HepG2 (cell line): Measurements from ENCODE around the gene XRCC2. TPM values are rescaled to one million over a fixed set of nuclear protein-coding genes. Genes with fewer than 3 reads are reported as not detected.
A peak's percentile ranks its signal among the peaks of the same experiment; 100 is the strongest.

Experiments used
- ATAC-seq: fragments of 200-7000 bp; cut with Tn5 transposase; 3 replicates; pipeline ENCODE4 v1.9.1; 2020; ENCODE audit warnings: mild to moderate bottlenecking, moderate library complexity
- BruUV-seq: library from RNA; stranded (reverse); fragments of 400-500 nt; replicated peaks from 2 replicates; lab custom pipeline; 2021; lab: Mats Ljungman, UMichigan
- CTCF ChIA-PET: fragments of 300-600 bp; formaldehyde crosslinking; extraction: SDS; loops from one replicate; lab custom pipeline; 2021; ENCODE audit warnings: low total read pairs, inconsistent platforms, low intra/inter-chr PET ratio; lab: Yijun Ruan, JAX
- POLR2A ChIA-PET: fragments of 350-600 bp; sonication (Branson Sonifier 250); formaldehyde crosslinking; loops from one replicate; lab custom pipeline; 2020; ENCODE audit warnings: antibody characterized with exemption, inconsistent platforms; lab: Yijun Ruan, JAX
- DNase-seq: peaks from one replicate; pipeline ENCODE4 v3.0.0-alpha.2; 2015; ENCODE audit warnings: low spot score
- FAIRE-seq: peaks from 3 replicates; lab custom pipeline; 2011; peaks lifted over from hg19 to GRCh38; lab: Jason Lieb, UNC
- H2AFZ ChIP-seq: one replicate; pipeline ENCODE4 v1.6.1; 2011; ENCODE audit warnings: low read length, inconsistent platforms
- H3K27ac ChIP-seq: fragments of 300-600 bp; 3 replicates; pipeline ENCODE4 v1.8.0; 2011; ENCODE audit warnings: mixed run types, mild to moderate bottlenecking, mixed read lengths, low read length, inconsistent platforms; ENCODE audit not compliant: insufficient read depth; ENCODE audit errors: extremely low read length
- H3K27me3 ChIP-seq, 2 experiments: fragments of 200-600 bp in 1 of 2; 2 replicates in 1 of 2; 3 replicates in 1 of 2; pipeline versions ENCODE4 v1.6.0 to v1.8.0; 2011; ENCODE audit warnings: low read length in 2 of 2, mild to moderate bottlenecking in 2 of 2, moderate library complexity in 2 of 2, inconsistent platforms in 1 of 2; ENCODE audit not compliant: insufficient read depth in 2 of 2, control insufficient read depth in 1 of 2
- H3K36me3 ChIP-seq, 2 experiments: fragments of 200-600 bp in 1 of 2; replicated peaks in 1 of 2; 2 replicates in 1 of 2; 3 replicates in 1 of 2; pipeline versions ENCODE4 v1.5.1 to v1.8.0; 2011; ENCODE audit warnings: low read length in 2 of 2, inconsistent platforms in 1 of 2; ENCODE audit not compliant: insufficient read depth in 2 of 2, control insufficient read depth in 1 of 2
- H3K4me1 ChIP-seq: 2 replicates; pipeline ENCODE4 v1.5.1; 2012; ENCODE audit warnings: low read length, inconsistent platforms; ENCODE audit not compliant: insufficient read depth
- H3K4me2 ChIP-seq: 2 replicates; pipeline ENCODE4 v1.6.0; 2011; ENCODE audit warnings: low read depth, low read length, inconsistent platforms
- H3K4me3 ChIP-seq, 3 experiments: fragments of 200-600 bp in 1 of 3; sonication (generic), shearing (Covaris generic) in 1 of 3; replicated peaks in 1 of 3; 2 replicates each; pipeline ENCODE4 v1.5.1; 2011 to 2016; ENCODE audit warnings: low read length in 3 of 3, inconsistent platforms in 2 of 3, low read depth in 2 of 3, mild to moderate bottlenecking in 2 of 3, control low read depth in 1 of 3, mixed read lengths in 1 of 3; ENCODE audit not compliant: insufficient read depth in 1 of 3
- H3K79me2 ChIP-seq: one replicate; pipeline ENCODE4 v1.6.1; 2011; ENCODE audit warnings: low read length, inconsistent platforms; ENCODE audit not compliant: insufficient read depth
- H3K9ac ChIP-seq: 2 replicates; pipeline ENCODE4 v1.6.0; 2011; ENCODE audit warnings: mild to moderate bottlenecking, low read depth, low read length, inconsistent platforms; ENCODE audit not compliant: insufficient read depth
- H3K9me3 ChIP-seq: 2 replicates; pipeline ENCODE4 v1.5.1; 2012; ENCODE audit warnings: mild to moderate bottlenecking, low read length
- H4K20me1 ChIP-seq: 2 replicates; pipeline ENCODE4 v1.6.0; 2011; ENCODE audit warnings: inconsistent platforms, mild to moderate bottlenecking, low read length, moderate library complexity; ENCODE audit not compliant: insufficient read depth
- ERF ChIP-seq: IDR thresholded peaks from 2 replicates; pipeline ENCODE4 v1.6.1; 2018; ENCODE audit warnings: missing biosample characterization, missing genetic modification reagents
- GATAD2A ChIP-seq: IDR thresholded peaks from 2 replicates; pipeline ENCODE4 v1.6.1; 2016
- HNF4A ChIP-seq: sonication (generic); formaldehyde crosslinking; IDR thresholded peaks from 2 replicates; pipeline ENCODE4 v1.4.0; 2020; ENCODE audit warnings: missing genetic modification reagents
- HNRNPL ChIP-seq: fragments of 200-400 bp; formaldehyde crosslinking; IDR thresholded peaks from 2 replicates; pipeline ENCODE4 v1.6.1; 2017; ENCODE audit warnings: mild to moderate bottlenecking, low read depth, low read length
- HNRNPLL ChIP-seq: fragments of 200-400 bp; formaldehyde crosslinking; IDR thresholded peaks from 2 replicates; pipeline ENCODE4 v1.6.1; 2017; ENCODE audit warnings: mild to moderate bottlenecking, low read depth, low read length; ENCODE audit not compliant: poor library complexity, severe bottlenecking
- IRX3 ChIP-seq: sonication (generic); formaldehyde crosslinking; IDR thresholded peaks from 2 replicates; pipeline ENCODE4 v1.8.1; 2023; ENCODE audit warnings: mild to moderate bottlenecking, low read depth, missing genetic modification reagents, borderline replicate concordance
- KDM3A ChIP-seq: IDR thresholded peaks from 2 replicates; pipeline ENCODE4 v1.6.1; 2018; ENCODE audit warnings: low read depth, missing compliant biosample characterization
- MXI1 ChIP-seq: IDR thresholded peaks from 3 replicates; pipeline ENCODE4 v1.6.1; 2012; ENCODE audit warnings: low read depth, low read length, inconsistent platforms, borderline replicate concordance
- MYC ChIP-seq: sonication (generic); formaldehyde crosslinking; IDR thresholded peaks from 2 replicates; pipeline ENCODE4 v1.9.0; 2021; ENCODE audit warnings: missing genetic modification reagents, borderline replicate concordance
- RBFOX2 ChIP-seq: fragments of 200-400 bp; formaldehyde crosslinking; IDR thresholded peaks from 2 replicates; pipeline ENCODE4 v1.6.1; 2017; ENCODE audit warnings: low read depth, mild to moderate bottlenecking, low read length
- RXRA ChIP-seq: sonication (generic); formaldehyde crosslinking; IDR thresholded peaks from 2 replicates; pipeline ENCODE4 v1.5.1; 2020; ENCODE audit warnings: missing genetic modification reagents
- SOX13 ChIP-seq, 3 experiments: fragments of 450-650 bp in 1 of 3; sonication (generic) in 1 of 3; formaldehyde crosslinking in 1 of 3; IDR thresholded peaks in 2 of 3; conservative IDR thresholded peaks in 1 of 3; 2 replicates each; pipeline versions ENCODE4 v1.5.0 to v1.6.1; 2016 to 2020; ENCODE audit warnings: antibody characterized with exemption in 1 of 3, mild to moderate bottlenecking in 1 of 3, missing compliant biosample characterization in 1 of 3, missing genetic modification reagents in 1 of 3, moderate library complexity in 1 of 3
- ZBTB7A ChIP-seq: sonication (generic); formaldehyde crosslinking; IDR thresholded peaks from 2 replicates; pipeline ENCODE4 v1.8.0; 2022; ENCODE audit warnings: mild to moderate bottlenecking, missing genetic modification reagents
- ZNF292 ChIP-seq: sonication (generic); formaldehyde crosslinking; IDR thresholded peaks from 2 replicates; pipeline ENCODE4 v1.8.1; 2022; ENCODE audit warnings: mild to moderate bottlenecking, low read depth, missing genetic modification reagents, borderline replicate concordance
- ZNF337 ChIP-seq: sonication (generic); formaldehyde crosslinking; IDR thresholded peaks from 2 replicates; pipeline ENCODE4 v1.5.1; 2020; ENCODE audit warnings: missing genetic modification reagents, low read depth, mild to moderate bottlenecking, borderline replicate concordance
- ZNF781 ChIP-seq: sonication (generic); formaldehyde crosslinking; IDR thresholded peaks from 2 replicates; pipeline ENCODE4 v1.5.1; 2020; ENCODE audit warnings: borderline replicate concordance, mild to moderate bottlenecking, missing genetic modification reagents; ENCODE audit errors: not compliant biosample characterization
- ZNF83 ChIP-seq: sonication (generic); formaldehyde crosslinking; IDR thresholded peaks from 2 replicates; pipeline ENCODE4 v1.4.0; 2020; ENCODE audit warnings: missing genetic modification reagents, mild to moderate bottlenecking, borderline replicate concordance
- WGBS: methylation state at CpG from one replicate; pipeline ENCODE4 v1.1.6; 2017; ENCODE audit warnings: low lambda C conversion rate; 5-methylcytosine and 5-hydroxymethylcytosine counted together
- in situ Hi-C: cut with HindIII; loops from 2 replicates; pipeline ENCODE4 v1.10.0; 2017; ENCODE audit warnings: low pct_unique_long_range_greater_than_20kb; ENCODE audit not compliant: extremely low pct_ligation_motif_present
- intact Hi-C: fragments of 100-400 bp; cut with micrococcal nuclease; formaldehyde crosslinking; loops from one replicate; pipeline ENCODE4 v1.10.0; 2022; ENCODE audit not compliant: unreplicated experiment
- polyA plus RNA-seq, 8 experiments: library from polyadenylated mRNA; depleted of rRNA in 3 of 8; stranded (reverse) in 7 of 8; unstranded in 1 of 8; fragments of >200 nt; fragmentation: Illumina TruSeq in 4 of 8; extraction: Trizol in 4 of 8; gene quantifications; 2 replicates each; pipeline versions ENCODE4 v1.2.1 to v1.2.3, GENCODE V29; 2011 to 2016; ENCODE audit warnings: low read depth in 4 of 8, missing spikeins in 1 of 8, mixed read lengths in 1 of 8; ENCODE audit not compliant: insufficient read depth in 1 of 8
- total RNA-seq, 5 experiments: library from RNA; depleted of rRNA; stranded (reverse); fragments of >200 nt; fragmentation: Illumina TruSeq; extraction: Trizol; gene quantifications; 2 replicates each; pipeline ENCODE4 v1.2.3, GENCODE V29; 2016; ENCODE audit warnings: low read depth in 1 of 5
- TF ChIP-seq, protein P1 (sequence below): IDR thresholded peaks from 2 replicates; pipeline ENCODE4 v1.6.1; 2016; ENCODE audit warnings: control low read depth
- TF ChIP-seq, protein P2 (sequence below): sonication (generic); formaldehyde crosslinking; IDR thresholded peaks from 2 replicates; pipeline ENCODE4 v1.4.0; 2020; ENCODE audit warnings: missing genetic modification reagents, borderline replicate concordance

XRCC2 gene
- total and polyA plus RNA-seq, 2 of the 13 experiments (the other 11 are each of a cell fraction or from before 2014, with no cell fraction given), result 3.8 to 14.5 TPM

DNA sequence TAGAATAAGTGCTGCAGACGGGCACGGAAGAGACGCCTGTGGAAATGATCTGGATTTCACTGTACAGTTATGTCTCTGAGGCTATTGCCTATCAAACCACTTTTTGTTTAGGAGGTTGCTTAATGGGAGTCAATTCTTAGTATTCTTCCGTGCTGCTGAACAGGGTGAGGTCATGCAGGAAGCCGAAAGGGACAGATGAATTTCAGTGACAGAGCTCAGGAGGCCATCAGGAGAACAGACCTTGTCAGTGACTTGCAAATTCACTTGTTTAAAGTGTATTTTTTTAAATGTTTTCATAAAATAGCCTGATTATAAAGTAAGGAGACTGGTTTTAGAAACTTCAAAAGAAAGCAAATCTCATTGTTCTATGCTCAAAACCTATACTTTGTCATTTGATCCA lies 58.9 kb downstream of the XRCC2 start (continued):
- TF ChIP-seq, protein P1, sequence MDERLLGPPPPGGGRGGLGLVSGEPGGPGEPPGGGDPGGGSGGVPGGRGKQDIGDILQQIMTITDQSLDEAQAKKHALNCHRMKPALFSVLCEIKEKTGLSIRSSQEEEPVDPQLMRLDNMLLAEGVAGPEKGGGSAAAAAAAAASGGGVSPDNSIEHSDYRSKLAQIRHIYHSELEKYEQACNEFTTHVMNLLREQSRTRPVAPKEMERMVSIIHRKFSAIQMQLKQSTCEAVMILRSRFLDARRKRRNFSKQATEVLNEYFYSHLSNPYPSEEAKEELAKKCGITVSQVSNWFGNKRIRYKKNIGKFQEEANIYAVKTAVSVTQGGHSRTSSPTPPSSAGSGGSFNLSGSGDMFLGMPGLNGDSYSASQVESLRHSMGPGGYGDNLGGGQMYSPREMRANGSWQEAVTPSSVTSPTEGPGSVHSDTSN (CRISPR knock-in tag), result no peak
- TF ChIP-seq ZNF83 (CRISPR knock-in tag) (no peak), ZNF781 (CRISPR knock-in tag) (no peak), IRX3 (CRISPR knock-in tag) (no peak)

DNA sequence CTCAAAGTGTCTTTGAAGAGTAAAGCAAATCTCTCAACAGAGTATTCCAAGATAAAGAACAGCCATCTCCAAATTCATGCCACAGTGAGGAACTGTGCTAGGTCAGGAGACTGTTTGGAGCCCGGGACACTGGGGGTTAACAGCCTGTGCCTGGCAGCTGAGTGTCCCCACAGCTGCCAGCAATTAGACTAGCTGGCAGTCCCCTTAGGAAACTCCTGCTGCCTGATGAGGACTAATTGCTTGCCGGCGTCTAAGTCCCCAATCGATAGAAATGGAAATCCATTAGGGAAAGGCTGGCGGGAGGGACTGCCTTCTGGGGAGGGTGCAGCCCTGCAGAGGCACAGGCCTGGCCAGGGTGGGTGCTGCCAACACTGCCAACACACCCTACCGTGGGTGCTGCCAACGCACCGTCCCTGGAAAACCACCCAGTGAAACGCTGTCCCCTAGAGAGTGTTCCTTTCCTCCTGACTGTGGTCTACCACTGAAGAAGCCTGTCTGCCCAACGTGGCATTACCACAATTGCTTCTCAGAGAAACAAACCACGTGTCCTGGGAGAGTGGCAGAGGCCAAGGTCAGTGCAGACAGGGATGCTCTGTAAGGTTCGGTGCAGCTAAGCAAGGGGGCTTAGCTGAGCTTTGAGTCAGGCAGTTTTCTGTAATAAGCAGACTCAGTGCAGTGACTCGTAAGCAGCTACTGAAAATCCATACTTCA lies 60.8 kb downstream of the XRCC2 start:
- peaks cover 15% of the 10 kb centered on the region for H3K4me1 ChIP-seq
- ChIA-PET POLR2A (no interaction called here), CTCF (no interaction called here)
- H3K79me2 ChIP-seq, result no peaks in the 10 kb centered on the region
- ATAC-seq (peak; percentile 85), DNase-seq (peak; percentile 66), FAIRE-seq (peak; percentile 56)
- no peak overlapping the region for H3K27ac ChIP-seq
- in situ Hi-C loops (no loop called here), intact Hi-C loops (loop anchor here (10.0 kb wide), 1 partner anchor 550 kb away; no protein-coding TSS in a partner anchor)
- H3K9ac ChIP-seq, result no peak overlapping the region
- H3K27me3 ChIP-seq, result no peaks in the 10 kb centered on the region
- H3K36me3 ChIP-seq, result no peaks in the 10 kb centered on the region
- peak overlapping the region; percentile 61 for H3K4me2 ChIP-seq
- no TSS peak for BruUV-seq
- 0% methylated on average over 8 of the region's 13 CpGs for WGBS
- no peaks in the 10 kb centered on the region for H3K9me3 ChIP-seq
- peak overlapping the region in 1 of 3 experiments; percentile 46; a peak in 2 of 6 replicates for H3K4me3 ChIP-seq
- H2AFZ ChIP-seq, result no peak overlapping the region
- H4K20me1 ChIP-seq, result no peaks in the 10 kb centered on the region
- TF ChIP-seq ERF (no peak), ZNF337 (no peak), ZBTB7A (CRISPR knock-in tag) (no peak), MYC (CRISPR knock-in tag) (peak; percentile 53; the same call in 1 of the 2 replicates), RXRA (CRISPR knock-in tag) (peak; percentile 51; the same call in 1 of the 2 replicates), HNRNPLL (no peak), HNF4A (peak; percentile 39; the same call in 1 of the 2 replicates), HNRNPL (peak; percentile 90), ZNF292 (CRISPR knock-in tag) (peak; percentile 14; the same call in 1 of the 2 replicates), KDM3A (no peak), SOX13 (IDR thresholded peaks at IDR 0.05) (no peak), SOX13 (CRISPR knock-in tag; conservative IDR thresholded peaks at IDR 0.05 in 1 of 2, IDR thresholded peaks at IDR 0.05 in 1 of 2) (0 out of 4 replicates have a peak, but pooled peaks of 1 of the 2 experiments have one; percentile 11), GATAD2A (CRISPR knock-in tag) (peak; percentile 40; the same call in 1 of the 2 replicates), RBFOX2 (no peak), MXI1 (0 out of 3 replicates have a peak, but pooled peaks have one; percentile 31)
- TF ChIP-seq, protein P2, sequence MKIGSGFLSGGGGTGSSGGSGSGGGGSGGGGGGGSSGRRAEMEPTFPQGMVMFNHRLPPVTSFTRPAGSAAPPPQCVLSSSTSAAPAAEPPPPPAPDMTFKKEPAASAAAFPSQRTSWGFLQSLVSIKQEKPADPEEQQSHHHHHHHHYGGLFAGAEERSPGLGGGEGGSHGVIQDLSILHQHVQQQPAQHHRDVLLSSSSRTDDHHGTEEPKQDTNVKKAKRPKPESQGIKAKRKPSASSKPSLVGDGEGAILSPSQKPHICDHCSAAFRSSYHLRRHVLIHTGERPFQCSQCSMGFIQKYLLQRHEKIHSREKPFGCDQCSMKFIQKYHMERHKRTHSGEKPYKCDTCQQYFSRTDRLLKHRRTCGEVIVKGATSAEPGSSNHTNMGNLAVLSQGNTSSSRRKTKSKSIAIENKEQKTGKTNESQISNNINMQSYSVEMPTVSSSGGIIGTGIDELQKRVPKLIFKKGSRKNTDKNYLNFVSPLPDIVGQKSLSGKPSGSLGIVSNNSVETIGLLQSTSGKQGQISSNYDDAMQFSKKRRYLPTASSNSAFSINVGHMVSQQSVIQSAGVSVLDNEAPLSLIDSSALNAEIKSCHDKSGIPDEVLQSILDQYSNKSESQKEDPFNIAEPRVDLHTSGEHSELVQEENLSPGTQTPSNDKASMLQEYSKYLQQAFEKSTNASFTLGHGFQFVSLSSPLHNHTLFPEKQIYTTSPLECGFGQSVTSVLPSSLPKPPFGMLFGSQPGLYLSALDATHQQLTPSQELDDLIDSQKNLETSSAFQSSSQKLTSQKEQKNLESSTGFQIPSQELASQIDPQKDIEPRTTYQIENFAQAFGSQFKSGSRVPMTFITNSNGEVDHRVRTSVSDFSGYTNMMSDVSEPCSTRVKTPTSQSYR (CRISPR knock-in tag), result no peak
